Hepatocyte (in vitro differentiated cells): ENCODE results near the gene SERP2. TPM values are rescaled to one million over a fixed set of nuclear protein-coding genes. Genes with fewer than 3 reads are reported as not detected.

Experiments used
- DNase-seq: peaks from one replicate; pipeline ENCODE4 v3.0.0-alpha.2; 2016; ENCODE audit warnings: low spot score
- H2AFZ ChIP-seq: fragments of 200-600 bp; sonication (generic); 2 replicates; pipeline ENCODE4 v1.6.0; 2016; ENCODE audit warnings: antibody characterized with exemption, mild to moderate bottlenecking
- H3K27ac ChIP-seq: fragments of 200-600 bp; sonication (generic); 2 replicates; pipeline ENCODE4 v1.5.1; 2016; ENCODE audit warnings: mild to moderate bottlenecking
- H3K27me3 ChIP-seq: fragments of 200-600 bp; sonication (generic); 2 replicates; pipeline ENCODE4 v1.6.1; 2016
- H3K36me3 ChIP-seq: fragments of 200-600 bp; sonication (generic); replicated peaks from 2 replicates; pipeline ENCODE4 v1.5.1; 2016; ENCODE audit warnings: low read depth; ENCODE audit not compliant: insufficient read depth
- H3K4me1 ChIP-seq: fragments of 200-600 bp; sonication (generic); 2 replicates; pipeline ENCODE4 v1.5.1; 2016; ENCODE audit warnings: mild to moderate bottlenecking, moderate library complexity; ENCODE audit not compliant: insufficient read depth
- H3K4me2 ChIP-seq: fragments of 200-600 bp; sonication (generic); 2 replicates; pipeline ENCODE4 v1.6.0; 2016
- H3K4me3 ChIP-seq: fragments of 200-600 bp; sonication (generic); 2 replicates; pipeline ENCODE4 v1.5.1; 2016; ENCODE audit warnings: mild to moderate bottlenecking
- H3K79me2 ChIP-seq: fragments of 200-600 bp; sonication (generic); 2 replicates; pipeline ENCODE4 v1.6.0; 2017; ENCODE audit warnings: mild to moderate bottlenecking
- H3K9me2 ChIP-seq: fragments of 200-600 bp; sonication (generic); replicated peaks from 2 replicates; pipeline ENCODE4 v1.6.0; 2017; ENCODE audit warnings: mild to moderate bottlenecking; ENCODE audit not compliant: insufficient read depth
- H3K9me3 ChIP-seq: fragments of 200-600 bp; sonication (generic); 2 replicates; pipeline ENCODE4 v1.5.1; 2016; ENCODE audit warnings: low read depth, mild to moderate bottlenecking
- H4K20me1 ChIP-seq: fragments of 200-600 bp; sonication (generic); 2 replicates; pipeline ENCODE4 v1.6.0; 2016; ENCODE audit warnings: mild to moderate bottlenecking; ENCODE audit not compliant: insufficient read depth, poor library complexity, severe bottlenecking
- CTCF ChIP-seq: fragments of 200-600 bp; sonication (generic); IDR thresholded peaks from 2 replicates; pipeline ENCODE4 v1.5.1; 2016; ENCODE audit warnings: antibody characterized with exemption, mild to moderate bottlenecking; ENCODE audit not compliant: poor library complexity
- EZH2 ChIP-seq: fragments of 200-600 bp; sonication (generic); IDR thresholded peaks from 2 replicates; pipeline ENCODE4 v1.6.1; 2016; ENCODE audit warnings: antibody characterized with exemption, mild to moderate bottlenecking, borderline replicate concordance
- EZH2phosphoT487 ChIP-seq: fragments of 200-600 bp; sonication (generic); IDR thresholded peaks from one replicate; pipeline ENCODE4 v1.6.1; 2018; ENCODE audit warnings: antibody characterized with exemption, mild to moderate bottlenecking, low read depth, moderate library complexity; ENCODE audit not compliant: unreplicated experiment, severe bottlenecking
- WGBS: methylation state at CpG from one replicate; pipeline ENCODE4 v1.1.6; 2016; ENCODE audit warnings: low lambda C conversion rate; ENCODE audit errors: missing lambda C conversion rate; 5-methylcytosine and 5-hydroxymethylcytosine counted together
- polyA plus RNA-seq: library from polyadenylated mRNA; unstranded; fragments of >200 nt; fragmentation: Nextera tagmentation; extraction: Ambion mirVana; gene quantifications from 2 replicates; pipeline ENCODE4 v1.2.1, GENCODE V29; 2016
- total RNA-seq: library from RNA; depleted of rRNA; stranded (reverse); fragments of >200 nt; gene quantifications from 2 replicates; pipeline ENCODE4 v1.2.3, GENCODE V29; 2014

The SERP2 gene
- total and polyA plus RNA-seq, 2 experiments from 2014 or later = 1.8 to 7.7 TPM

- no peak for DNase-seq
- Histone ChIP-seq H3K27me3 (no peaks in the 10 kb centered on the region), H3K4me1 (peaks cover 36% of the 10 kb centered on the region), H3K9me3 (no peaks in the 10 kb centered on the region), H3K4me3 (no peak overlapping the region), H3K27ac (peak overlapping the region; percentile 47), H4K20me1 (no peaks in the 10 kb centered on the region), H3K9me2 (no peaks in the 10 kb centered on the region), H3K4me2 (no peak overlapping the region), H2AFZ (no peak overlapping the region), H3K79me2 (no peaks in the 10 kb centered on the region), H3K36me3 (no peaks in the 10 kb centered on the region)
- WGBS = 67% methylated on average over 1 of the region's 1 CpG
- TF ChIP-seq CTCF (no peak), EZH2phosphoT487 (no peak), EZH2 (no peak)
Observed at GRCh38 chr13:44389876-44390275, 16.3 kb downstream of the SERP2 start.

- Histone ChIP-seq H2AFZ (no peak overlapping the region), H3K4me3 (no peak overlapping the region), H3K27me3 (no peaks in the 10 kb centered on the region), H4K20me1 (no peaks in the 10 kb centered on the region), H3K9me2 (no peaks in the 10 kb centered on the region), H3K36me3 (no peaks in the 10 kb centered on the region), H3K79me2 (no peaks in the 10 kb centered on the region), H3K27ac (no peak overlapping the region), H3K9me3 (no peaks in the 10 kb centered on the region), H3K4me1 (peaks cover 34% of the 10 kb centered on the region), H3K4me2 (no peak overlapping the region)
- no peak for DNase-seq
- TF ChIP-seq CTCF (no peak), EZH2 (no peak), EZH2phosphoT487 (no peak)
- 84% methylated on average over 8 of the region's 8 CpGs for WGBS
Observed at GRCh38 chr13:44393391-44393790, 19.8 kb downstream of the SERP2 start.

- DNase-seq = no peak
- Histone ChIP-seq H3K4me1 (peaks cover 27% of the 10 kb centered on the region), H3K9me2 (no peaks in the 10 kb centered on the region), H3K27me3 (no peaks in the 10 kb centered on the region), H3K4me2 (no peak overlapping the region), H2AFZ (no peak overlapping the region), H3K36me3 (no peaks in the 10 kb centered on the region), H3K4me3 (no peak overlapping the region), H3K9me3 (no peaks in the 10 kb centered on the region), H4K20me1 (no peaks in the 10 kb centered on the region), H3K79me2 (no peaks in the 10 kb centered on the region), H3K27ac (no peak overlapping the region)
- no peak for TF ChIP-seq EZH2
- TF ChIP-seq EZH2phosphoT487 = no peak
- TF ChIP-seq CTCF = no peak
Observed at GRCh38 chr13:44394658-44395057, 21.0 kb downstream of the SERP2 start.
